Stimulated activated CD8-positive, alpha-beta memory T cell treated with anti-CD3 and anti-CD28 coated beads, Interleukin-7, amount 100 ng/mL, for 4 hours (primary cell): ENCODE measurements around the gene PPP1R14C.

Experiments
- DNase-seq, 2 donors: peaks; one replicate each; pipeline ENCODE4 v3.0.0-alpha.2; 2020; ENCODE audit warnings: low read depth in 2 of 2

PPP1R14C gene

GRCh38 chr6:150271501-150272263, 128.8 kb downstream of the PPP1R14C start:
- DNase-seq = no peak

- DNase-seq = no peak
Measured at GRCh38 chr6:150272264-150272975, 129.6 kb downstream of the PPP1R14C start.

GRCh38 chr6:150272976-150273315, 130.1 kb downstream of the PPP1R14C start:
- no peak for DNase-seq

GRCh38 chr6:150273457-150274309, 130.8 kb downstream of the PPP1R14C start:
- no peak for DNase-seq

GRCh38 chr6:150275489-150275888, 132.6 kb downstream of the PPP1R14C start:
- no peak for DNase-seq

GRCh38 chr6:150276168-150276936, 133.5 kb downstream of the PPP1R14C start:
- no peak for DNase-seq

- no peak for DNase-seq
Measured at GRCh38 chr6:150276937-150277742, 134.3 kb downstream of the PPP1R14C start.

GRCh38 chr6:150279533-150279932, 136.7 kb downstream of the PPP1R14C start:
- no peak for DNase-seq

GRCh38 chr6:150280703-150281102, 137.9 kb downstream of the PPP1R14C start:
- no peak for DNase-seq

- no peak for DNase-seq
Measured at GRCh38 chr6:150281767-150282166, 138.9 kb downstream of the PPP1R14C start.

GRCh38 chr6:150282806-150283205, 140.0 kb downstream of the PPP1R14C start:
- no peak for DNase-seq

GRCh38 chr6:150286460-150286859, 143.6 kb downstream of the PPP1R14C start:
- DNase-seq = no peak

- no peak for DNase-seq
Measured at GRCh38 chr6:150286912-150287311, 144.1 kb downstream of the PPP1R14C start.

GRCh38 chr6:150288456-150288855, 145.6 kb downstream of the PPP1R14C start:
- no peak for DNase-seq

GRCh38 chr6:150289454-150290071, 146.7 kb downstream of the PPP1R14C start:
- DNase-seq = no peak

GRCh38 chr6:150290429-150290828, 147.6 kb downstream of the PPP1R14C start:
- DNase-seq = no peak

- DNase-seq = no peak
Measured at GRCh38 chr6:150291968-150292710, 149.3 kb downstream of the PPP1R14C start.

- DNase-seq = no peak
Measured at GRCh38 chr6:150293019-150293418, 150.2 kb downstream of the PPP1R14C start.

- no peak for DNase-seq
Measured at GRCh38 chr6:150293423-150294173, 150.8 kb downstream of the PPP1R14C start.
